ENCODE measurements around the gene UFM1. TPM values are rescaled to one million over a fixed set of nuclear protein-coding genes. Genes with fewer than 3 reads are reported as not detected.

The UFM1 gene
- total RNA-seq: 81.0 and 85.5 TPM in 2 replicates

DNA sequence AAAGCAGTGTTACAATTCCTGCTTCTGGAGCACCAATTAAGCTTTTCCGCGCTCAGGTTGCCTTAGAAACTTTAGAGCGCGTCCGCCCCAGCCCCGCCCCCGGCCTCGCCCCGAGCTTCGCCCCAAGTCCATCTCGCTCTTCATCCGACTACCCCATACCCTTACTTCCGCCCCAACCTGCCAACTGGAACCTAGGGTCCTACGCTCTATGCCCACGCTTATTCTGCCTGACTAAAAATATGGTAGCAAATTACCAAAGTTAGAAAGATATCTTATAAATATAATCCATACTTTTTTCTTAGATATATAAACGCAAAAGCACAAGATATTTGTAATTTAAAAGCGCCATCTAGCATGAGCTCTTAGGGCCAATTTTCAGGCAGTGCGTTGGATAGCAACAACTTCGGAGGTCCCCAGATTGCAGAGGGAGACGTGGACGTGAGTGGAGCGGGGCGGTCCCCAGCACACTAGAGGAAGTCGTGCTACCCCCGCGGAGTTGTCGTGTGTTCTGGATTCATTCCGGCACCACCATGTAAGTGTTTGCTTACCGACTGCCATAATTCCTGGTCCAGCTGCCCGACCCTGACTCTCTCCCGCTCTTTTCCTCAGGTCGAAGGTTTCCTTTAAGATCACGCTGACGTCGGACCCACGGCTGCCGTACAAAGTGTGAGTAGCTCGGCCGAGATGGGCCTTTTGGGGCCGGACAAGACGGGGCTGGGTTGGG lies at the start of gene UFM1:
Gene UFM1 (plus strand): TSS at position 462 of the 724 bp plus-strand sequence. CDS start 69 bp downstream, at position 531.

